Stimulated activated CD8-positive, alpha-beta memory T cell treated with anti-CD3 and anti-CD28 coated beads, Interleukin-12 subunit alpha, Interleukin-12 subunit beta, amount 100 ng/mL, for 24 hours (primary cell): Measurements from ENCODE around the gene C17orf78.
"Not testable (repeated sequence)": the region's sequence is repeated elsewhere in the genome, so short reads cannot be mapped to it uniquely, and the experiment has no call there.

ENCODE experiments used
- DNase-seq: peaks from one replicate; pipeline ENCODE4 v3.0.0-alpha.2; 2020; ENCODE audit errors: extremely low read depth

The C17orf78 gene

GRCh38 chr17:37438141-37438540 lies 62.4 kb downstream of the C17orf78 start:
- no peak for DNase-seq

- DNase-seq: no peak
Observed at GRCh38 chr17:37440424-37440823, 64.6 kb downstream of the C17orf78 start.

- DNase-seq: not testable (repeated sequence)
Observed at GRCh38 chr17:37441369-37442014, 65.7 kb downstream of the C17orf78 start.
